C4-2B (cell line): ENCODE results near the gene OPRL1.
"Not testable (repeated sequence)": the region's sequence is repeated elsewhere in the genome, so short reads cannot be mapped to it uniquely, and the experiment has no call there.

Experiments
- CTCF ChIP-seq: fragments of 450-650 bp; conservative IDR thresholded peaks from 2 replicates; pipeline ENCODE4 v1.5.1; 2017; ENCODE audit warnings: mild to moderate bottlenecking
- ZFX ChIP-seq: fragments of 450-650 bp; IDR thresholded peaks from 2 replicates; pipeline ENCODE4 v1.6.1; 2017

GRCh38 chr20:64087226-64087825 lies 7.4 kb downstream of the OPRL1 start:
- TF ChIP-seq CTCF, ZFX: not testable (repeated sequence)
